ENCODE measurements around the gene ASTL. TPM values are rescaled to one million over a fixed set of nuclear protein-coding genes. Genes with fewer than 3 reads are reported as not detected.

ASTL gene
- total RNA-seq, 1 experiment from 2014 or later = 0.79 TPM

GRCh38 chr2:96123936-96124335 is 14.4 kb downstream of the ASTL start:
- TF ChIP-seq IRF2 (CRISPR knock-in tag; IDR thresholded peaks at IDR 0.05; ENCODE audit: borderline replicate concordance, low read depth) (no peak), SP1 (CRISPR knock-in tag; conservative IDR thresholded peaks at IDR 0.05) (no peak), USF2 (CRISPR knock-in tag; IDR thresholded peaks at IDR 0.05) (no peak), ESRRA (CRISPR knock-in tag; IDR thresholded peaks at IDR 0.05; ENCODE audit: borderline replicate concordance) (no peak), KAT7 (CRISPR knock-in tag; IDR thresholded peaks at IDR 0.05; ENCODE audit: borderline replicate concordance) (no peak), STAT6 (CRISPR knock-in tag; conservative IDR thresholded peaks at IDR 0.05; ENCODE audit: low read depth) (no peak), ZBTB21 (CRISPR knock-in tag; IDR thresholded peaks at IDR 0.05; ENCODE audit: borderline replicate concordance) (no peak), ZMAT4 (CRISPR knock-in tag; IDR thresholded peaks at IDR 0.05) (no peak), FOXK1 (CRISPR knock-in tag; IDR thresholded peaks at IDR 0.05) (no peak), HMGA2 (CRISPR knock-in tag; IDR thresholded peaks at IDR 0.05) (no peak), PRDM15 (CRISPR knock-in tag; IDR thresholded peaks at IDR 0.05) (no peak), MYBL2 (CRISPR knock-in tag; IDR thresholded peaks at IDR 0.05) (no peak), PRRX2 (CRISPR knock-in tag; IDR thresholded peaks at IDR 0.05) (no peak), ATF1 (CRISPR knock-in tag; IDR thresholded peaks at IDR 0.05) (no peak), FOXJ3 (CRISPR knock-in tag; IDR thresholded peaks at IDR 0.05; ENCODE audit: borderline replicate concordance) (no peak), ZNF232 (CRISPR knock-in tag; IDR thresholded peaks at IDR 0.05) (no peak), ZNF512 (CRISPR knock-in tag; IDR thresholded peaks at IDR 0.05; ENCODE audit: borderline replicate concordance) (no peak), ETV6 (CRISPR knock-in tag; IDR thresholded peaks at IDR 0.05) (no peak)
- ATAC-seq (no peak), DNase-seq (ENCODE audit: low spot score) (no peak)
- Mint-ChIP-seq H3K4me1 (peaks cover 7% of the 10 kb centered on the region), H3K4me3 (no peak overlapping the region), H3K9me3 (no peaks in the 10 kb centered on the region), H3K36me3 (no peaks in the 10 kb centered on the region), H3K27ac (no peak overlapping the region), H3K27me3 (ENCODE audit: low read depth) (peaks cover 9% of the 10 kb centered on the region)
- ChIA-PET CTCF (interaction anchor here (1.0 to 1.2 kb wide), 2 partner anchors 20 to 51 kb away, joined by 3 to 4 read pairs; no protein-coding TSS in a partner anchor), POLR2A (no interaction called here)
